ACC112 (cell line): ENCODE measurements around the gene DSG1.
"Not testable (repeated sequence)": the region's sequence is repeated elsewhere in the genome, so short reads cannot be mapped to it uniquely, and the experiment has no call there.

Source experiments
- H2AFZ ChIP-seq: fragments of 200-600 bp; sonication (generic); one replicate; pipeline ENCODE4 v1.6.0; 2017; ENCODE audit warnings: antibody characterized with exemption, low read length; ENCODE audit not compliant: unreplicated experiment
- H3K27ac ChIP-seq: fragments of 200-600 bp; sonication (generic); 2 replicates; pipeline ENCODE4 v1.5.1; 2014; ENCODE audit warnings: low read depth, mild to moderate bottlenecking, antibody characterized with exemption, low read length, moderate library complexity
- H3K27me3 ChIP-seq: fragments of 200-600 bp; sonication (generic); 2 replicates; pipeline ENCODE4 v1.6.1; 2014; ENCODE audit warnings: mild to moderate bottlenecking, antibody characterized with exemption, low read length, moderate library complexity, mixed read lengths; ENCODE audit not compliant: insufficient read depth
- H3K36me3 ChIP-seq: fragments of 200-600 bp; sonication (generic); 2 replicates; pipeline ENCODE4 v1.6.1; 2016; ENCODE audit warnings: mild to moderate bottlenecking, antibody characterized with exemption, low read length, moderate library complexity, mixed read lengths; ENCODE audit not compliant: insufficient read depth
- H3K4me1 ChIP-seq: fragments of 200-600 bp; sonication (generic); one replicate; pipeline ENCODE4 v1.6.1; 2016; ENCODE audit warnings: low read length, mixed read lengths; ENCODE audit not compliant: insufficient read depth, unreplicated experiment, control insufficient read depth
- H3K4me3 ChIP-seq: fragments of 200-600 bp; sonication (generic); 2 replicates; pipeline ENCODE4 v1.5.1; 2014; ENCODE audit warnings: mild to moderate bottlenecking, low read depth, low read length
- H3K79me2 ChIP-seq: fragments of 200-600 bp; sonication (generic); one replicate; pipeline ENCODE4 v1.6.0; 2016; ENCODE audit warnings: low read length; ENCODE audit not compliant: control insufficient read depth, unreplicated experiment, insufficient read depth

The DSG1 gene

GRCh38 chr18:31343454-31343853, 25.5 kb downstream of the DSG1 start:
- H3K4me3 ChIP-seq = no peak overlapping the region
- no peaks in the 10 kb centered on the region for H3K27me3 ChIP-seq
- no peaks in the 10 kb centered on the region for H3K4me1 ChIP-seq
- no peaks in the 10 kb centered on the region for H3K36me3 ChIP-seq
- H3K79me2 ChIP-seq = no peaks in the 10 kb centered on the region
- H3K27ac ChIP-seq = no peak overlapping the region
- H2AFZ ChIP-seq = no peak overlapping the region

- not testable (repeated sequence) for H3K79me2 ChIP-seq, H3K27ac ChIP-seq, H3K36me3 ChIP-seq, H3K4me1 ChIP-seq, H3K4me3 ChIP-seq, H2AFZ ChIP-seq, H3K27me3 ChIP-seq
Measured at GRCh38 chr18:31353336-31353735, 35.4 kb downstream of the DSG1 start.

GRCh38 chr18:31354990-31355389, 37.0 kb downstream of the DSG1 start:
- Histone ChIP-seq H3K4me3 (no peak overlapping the region), H3K79me2 (no peaks in the 10 kb centered on the region), H3K27ac (no peak overlapping the region), H3K36me3 (no peaks in the 10 kb centered on the region), H2AFZ (no peak overlapping the region), H3K27me3 (no peaks in the 10 kb centered on the region), H3K4me1 (no peaks in the 10 kb centered on the region)

DNA sequence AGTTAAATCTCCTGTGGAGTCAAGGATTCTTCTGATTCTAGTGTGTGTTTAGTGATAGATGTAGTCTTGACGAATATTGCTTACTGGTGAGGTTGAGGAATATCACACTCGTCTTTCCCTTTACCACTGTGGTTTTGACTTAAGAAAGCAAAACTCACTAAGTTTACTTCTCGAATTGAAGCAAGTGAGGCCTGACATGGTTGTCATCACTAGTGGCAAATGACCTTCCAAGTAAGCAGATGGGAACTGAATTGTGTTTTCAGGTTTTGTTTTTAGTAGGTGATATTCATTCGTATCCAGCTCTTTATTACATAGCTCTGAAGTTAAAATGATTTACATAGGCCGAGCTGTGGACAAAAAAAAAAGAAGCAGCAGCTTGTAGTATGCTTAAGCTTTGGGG, 38.1 kb downstream of the DSG1 start:
- Histone ChIP-seq H3K4me1 (no peaks in the 10 kb centered on the region), H2AFZ (no peak overlapping the region), H3K36me3 (no peaks in the 10 kb centered on the region), H3K79me2 (no peaks in the 10 kb centered on the region), H3K27me3 (no peaks in the 10 kb centered on the region), H3K27ac (no peak overlapping the region), H3K4me3 (no peak overlapping the region)

- Histone ChIP-seq H3K27me3 (no peaks in the 10 kb centered on the region), H3K36me3 (no peaks in the 10 kb centered on the region), H3K27ac (no peak overlapping the region), H3K4me3 (no peak overlapping the region), H2AFZ (no peak overlapping the region), H3K4me1 (no peaks in the 10 kb centered on the region), H3K79me2 (no peaks in the 10 kb centered on the region)
Measured at GRCh38 chr18:31364190-31364589, 46.2 kb downstream of the DSG1 start.

DNA sequence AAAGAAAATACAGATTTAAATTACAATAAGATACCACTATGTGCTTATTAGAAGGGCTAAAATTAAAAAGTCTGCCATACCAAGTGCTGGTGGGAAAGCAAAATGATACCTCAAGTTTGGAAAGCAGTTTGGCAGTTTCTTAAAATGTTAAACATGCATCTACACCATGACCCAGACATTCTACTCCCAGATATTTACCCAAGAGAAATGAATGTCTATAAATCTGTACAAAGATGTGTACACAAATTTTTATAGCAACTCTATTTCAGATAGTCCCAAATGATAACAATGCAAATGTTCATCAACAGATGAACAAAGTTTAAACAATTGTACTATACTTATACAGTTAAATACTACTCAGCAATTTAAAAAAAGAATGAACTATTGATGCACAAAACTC, 51.5 kb downstream of the DSG1 start:
- no peaks in the 10 kb centered on the region for H3K4me1 ChIP-seq
- no peaks in the 10 kb centered on the region for H3K79me2 ChIP-seq
- H2AFZ ChIP-seq = no peak overlapping the region
- H3K27me3 ChIP-seq = no peaks in the 10 kb centered on the region
- no peaks in the 10 kb centered on the region for H3K36me3 ChIP-seq
- no peak overlapping the region for H3K4me3 ChIP-seq
- H3K27ac ChIP-seq = no peak overlapping the region

DNA sequence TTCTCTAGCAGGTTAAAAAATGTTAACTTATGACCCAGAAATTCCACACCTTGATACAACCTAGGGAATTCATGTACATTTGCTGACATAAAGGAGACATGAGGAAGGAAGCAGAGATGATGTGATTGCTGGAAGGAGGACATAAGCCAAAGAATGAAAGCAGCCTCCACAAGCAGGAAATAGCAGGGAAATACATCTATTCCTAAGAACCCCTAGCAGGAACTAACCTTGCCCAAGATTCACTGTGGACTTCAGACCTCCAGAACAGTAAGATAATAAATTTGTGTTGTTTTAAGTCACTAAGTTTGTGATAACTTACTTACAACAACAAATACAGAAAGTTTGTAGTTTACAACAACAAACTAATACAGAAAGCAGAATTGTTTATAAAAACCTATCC, 54.0 kb downstream of the DSG1 start:
- no peaks in the 10 kb centered on the region for H3K27me3 ChIP-seq
- no peaks in the 10 kb centered on the region for H3K79me2 ChIP-seq
- H3K4me3 ChIP-seq = no peak overlapping the region
- no peak overlapping the region for H3K27ac ChIP-seq
- no peaks in the 10 kb centered on the region for H3K4me1 ChIP-seq
- no peak overlapping the region for H2AFZ ChIP-seq
- no peaks in the 10 kb centered on the region for H3K36me3 ChIP-seq

GRCh38 chr18:31373641-31374040, 55.7 kb downstream of the DSG1 start:
- no peak overlapping the region for H3K4me3 ChIP-seq
- H3K27me3 ChIP-seq = no peaks in the 10 kb centered on the region
- H3K27ac ChIP-seq = no peak overlapping the region
- H3K4me1 ChIP-seq = no peaks in the 10 kb centered on the region
- no peaks in the 10 kb centered on the region for H3K79me2 ChIP-seq
- H3K36me3 ChIP-seq = no peaks in the 10 kb centered on the region
- H2AFZ ChIP-seq = no peak overlapping the region

GRCh38 chr18:31376477-31376876, 58.5 kb downstream of the DSG1 start, which contains the start of gene DSG4:
TSS of gene DSG4 (plus strand) at chr18:31376777. CDS start at chr18:31376912, 135 bp downstream.
- no peak within 1 kb of the TSS for H3K4me3 ChIP-seq
- no peak within 1 kb of the TSS for H3K27ac ChIP-seq
- no peaks in the 10 kb centered on the region for H3K79me2 ChIP-seq
- no peaks in the 10 kb centered on the region for H3K27me3 ChIP-seq
- no peaks in the 10 kb centered on the region for H3K36me3 ChIP-seq
- no peaks in the 10 kb centered on the region for H3K4me1 ChIP-seq
- no peak within 1 kb of the TSS for H2AFZ ChIP-seq

GRCh38 chr18:31380912-31381311, 63.0 kb downstream of the DSG1 start:
- Histone ChIP-seq H3K27ac (no peak overlapping the region), H3K4me3 (no peak overlapping the region), H3K27me3 (no peaks in the 10 kb centered on the region), H3K79me2 (no peaks in the 10 kb centered on the region), H3K4me1 (no peaks in the 10 kb centered on the region), H2AFZ (no peak overlapping the region), H3K36me3 (no peaks in the 10 kb centered on the region)

DNA sequence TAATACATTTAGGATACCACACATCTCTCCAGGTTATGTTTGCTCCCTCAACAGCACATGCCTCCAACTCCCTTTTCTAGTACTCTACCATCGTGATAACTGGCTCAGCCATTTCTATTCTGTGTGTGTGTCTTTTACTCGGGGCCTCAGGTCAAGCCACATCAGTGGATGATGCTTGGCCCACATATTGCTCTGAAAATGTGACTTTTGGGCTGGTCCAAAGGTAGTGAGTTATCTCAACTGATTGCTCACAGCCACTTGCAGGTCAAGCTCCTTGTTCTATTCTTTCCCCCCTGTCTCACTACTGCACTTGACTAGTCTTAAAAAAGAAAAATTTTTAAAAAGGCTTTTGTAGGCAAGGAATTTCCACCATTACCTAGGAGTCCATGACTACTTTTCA, 64.1 kb downstream of the DSG1 start:
- no peak overlapping the region for H2AFZ ChIP-seq
- no peak overlapping the region for H3K4me3 ChIP-seq
- H3K27ac ChIP-seq = no peak overlapping the region
- H3K79me2 ChIP-seq = no peaks in the 10 kb centered on the region
- no peaks in the 10 kb centered on the region for H3K27me3 ChIP-seq
- no peaks in the 10 kb centered on the region for H3K4me1 ChIP-seq
- no peaks in the 10 kb centered on the region for H3K36me3 ChIP-seq
